K562 (cell line): ENCODE data around the gene PRSS1. TPM values are rescaled to one million over a fixed set of nuclear protein-coding genes. Genes with fewer than 3 reads are reported as not detected.

Experiments used
- ATAC-seq: fragments of 200-7000 bp; cut with Tn5 transposase; 3 replicates; pipeline ENCODE4 v1.9.1; 2020; ENCODE audit warnings: moderate library complexity
- BruUV-seq: library from RNA; stranded (reverse); fragments of 400-500 nt; replicated peaks from 2 replicates; lab custom pipeline; 2021; lab: Mats Ljungman, UMichigan
- CTCF ChIA-PET: fragments of 300-600 bp; formaldehyde crosslinking; extraction: SDS; loops from one replicate; lab custom pipeline; 2021; ENCODE audit warnings: low intra/inter-chr PET ratio; lab: Yijun Ruan, JAX
- POLR2A ChIA-PET: fragments of 300-600, 350-650 bp; sonication (Branson Sonifier 250); formaldehyde crosslinking; extraction: SDS; loops from one replicate; lab custom pipeline; 2021; ENCODE audit warnings: antibody characterized with exemption, inconsistent platforms; lab: Yijun Ruan, JAX
- DNase-seq, 4 experiments: peaks; one replicate each; pipeline versions ENCODE4 v3.0.0 to v3.0.0-alpha.2; 2011 to 2018; ENCODE audit warnings: low spot score in 3 of 4, mixed read lengths in 3 of 4; ENCODE audit errors: extremely low read depth in 1 of 4
- FAIRE-seq: peaks from 2 replicates; lab custom pipeline; 2011; peaks lifted over from hg19 to GRCh38; lab: Jason Lieb, UNC
- H2AFZ ChIP-seq: 2 replicates; pipeline ENCODE4 v1.6.0; 2011; ENCODE audit warnings: low read depth, low read length, control low read depth, inconsistent platforms
- H3K27ac ChIP-seq: fragments of 200-600 bp; 3 replicates; pipeline ENCODE4 v1.8.0; 2011; ENCODE audit warnings: low read depth, mild to moderate bottlenecking, control low read depth, inconsistent platforms, low read length, moderate library complexity, mixed read lengths; ENCODE audit errors: extremely low read depth
- H3K27me3 ChIP-seq, 2 experiments: fragments of 300-600 bp in 1 of 2; 2 replicates in 1 of 2; 3 replicates in 1 of 2; pipeline versions ENCODE4 v1.6.0 to v1.8.0; 2011; ENCODE audit warnings: inconsistent platforms in 2 of 2, low read length in 2 of 2, mild to moderate bottlenecking in 1 of 2, mixed read lengths in 1 of 2, moderate library complexity in 1 of 2; ENCODE audit not compliant: control insufficient read depth in 2 of 2, insufficient read depth in 2 of 2
- H3K36me3 ChIP-seq: fragments of 300-600 bp; 3 replicates; pipeline ENCODE4 v1.8.0; 2011; ENCODE audit warnings: mild to moderate bottlenecking, low read length, inconsistent platforms; ENCODE audit not compliant: control insufficient read depth, insufficient read depth
- H3K4me1 ChIP-seq, 2 experiments: fragments of 200-600 bp in 1 of 2; replicated peaks in 1 of 2; 2 replicates in 1 of 2; 3 replicates in 1 of 2; pipeline versions ENCODE4 v1.5.1 to v1.8.0; 2011; ENCODE audit warnings: inconsistent platforms in 2 of 2, low read length in 2 of 2, mild to moderate bottlenecking in 1 of 2, mixed read lengths in 1 of 2, moderate library complexity in 1 of 2; ENCODE audit not compliant: control insufficient read depth in 2 of 2, insufficient read depth in 2 of 2
- H3K4me2 ChIP-seq: 2 replicates; pipeline ENCODE4 v1.6.1; 2011; ENCODE audit warnings: low read length, control low read depth, inconsistent platforms, mixed read lengths; ENCODE audit not compliant: insufficient read depth
- H3K4me3 ChIP-seq: fragments of 200-600 bp; sonication (generic), shearing (Covaris generic); 2 replicates; pipeline ENCODE4 v1.5.1; 2016; ENCODE audit warnings: control low read depth, inconsistent platforms
- H3K79me2 ChIP-seq: fragments of 200-600 bp; 3 replicates; pipeline ENCODE4 v1.8.0; 2011; ENCODE audit warnings: low read length, inconsistent platforms; ENCODE audit not compliant: control insufficient read depth, insufficient read depth
- H3K9ac ChIP-seq, 2 experiments: 2 replicates each; pipeline versions ENCODE4 v1.6.0 to v1.6.1; 2011; ENCODE audit warnings: low read depth in 2 of 2, low read length in 2 of 2, control low read depth in 1 of 2, inconsistent platforms in 1 of 2, mild to moderate bottlenecking in 1 of 2, mixed read lengths in 1 of 2; ENCODE audit not compliant: insufficient read depth in 1 of 2
- H3K9me1 ChIP-seq: one replicate; pipeline ENCODE4 v1.6.0; 2011; ENCODE audit warnings: inconsistent platforms, mild to moderate bottlenecking, low read length, moderate library complexity; ENCODE audit not compliant: control insufficient read depth, insufficient read depth
- H3K9me3 ChIP-seq: replicated peaks from 2 replicates; pipeline ENCODE4 v1.5.1; 2011; ENCODE audit warnings: low read depth, low read length, inconsistent platforms; ENCODE audit not compliant: control insufficient read depth, insufficient read depth
- H4K20me1 ChIP-seq: replicated peaks from 2 replicates; pipeline ENCODE4 v1.6.1; 2011; ENCODE audit warnings: low read length, inconsistent platforms, mixed read lengths; ENCODE audit not compliant: control insufficient read depth, insufficient read depth
- WGBS: fragments of 100-300 bp; shearing (Covaris generic); methylation state at CpG from one replicate; pipeline ENCODE4 v1.1.6; 2016; ENCODE audit warnings: low coverage, mixed read lengths; ENCODE audit not compliant: insufficient coverage; ENCODE audit errors: missing lambda C conversion rate; 5-methylcytosine and 5-hydroxymethylcytosine counted together
- in situ Hi-C: fragments of 300-500 bp; cut with MboI; formaldehyde crosslinking; loops from 4 replicates; pipeline ENCODE4 v1.15.0; 2018; ENCODE audit warnings: inconsistent platforms, mixed read lengths
- intact Hi-C: fragments of 100-400 bp; cut with micrococcal nuclease; formaldehyde crosslinking; loops from 2 replicates; pipeline ENCODE4 v1.14.2; 2022
- polyA plus RNA-seq, 8 experiments: library from polyadenylated mRNA; depleted of rRNA in 4 of 8; stranded (reverse) in 5 of 8; unstranded in 3 of 8; fragments of >200 nt; fragmentation: Nextera tagmentation in 2 of 8; fragmentation: Illumina TruSeq in 1 of 8; extraction: Ambion mirVana in 2 of 8; extraction: Trizol in 1 of 8; gene quantifications; 2 replicates each; pipeline versions ENCODE4 v1.2.1 to v1.2.3, GENCODE V29; 2011 to 2014; ENCODE audit warnings: inconsistent platforms in 1 of 8, missing spikeins in 1 of 8
- total RNA-seq, 7 experiments: library from RNA; depleted of rRNA in 6 of 7; stranded (reverse); fragments of >200 nt in 6 of 7; fragmentation: Illumina TruSeq in 2 of 7; extraction: Trizol in 2 of 7; gene quantifications; 2 replicates each; pipeline versions ENCODE4 v1.2.1 to v1.2.3, GENCODE V29; 2011 to 2021; ENCODE audit warnings: low replicate concordance in 1 of 7
- TF ChIP-seq, protein P1 (sequence below): fragments of 450-650 bp; IDR thresholded peaks from 2 replicates; pipeline ENCODE4 v1.7.1; 2018; ENCODE audit warnings: mild to moderate bottlenecking, low read depth; ENCODE audit not compliant: partially characterized antibody
- TF ChIP-seq, protein P2 (sequence below), 2 experiments: fragments of 250-450 bp in 1 of 2; fragments of 450-650 bp in 1 of 2; sonication (Bioruptor Pico) in 1 of 2; IDR thresholded peaks; 2 replicates each; pipeline versions ENCODE4 v1.6.1 to v1.8.0; 2016 to 2021; ENCODE audit warnings: mild to moderate bottlenecking in 2 of 2, moderate library complexity in 2 of 2, missing compliant biosample characterization in 1 of 2, missing genetic modification characterization in 1 of 2

The PRSS1 gene
- total and polyA plus RNA-seq, 9 of the 15 experiments (the other 6 are each of a cell fraction or from before 2014, with no cell fraction given): 0.07 to 6.6 (median 0.20) TPM; not detected in 6

DNA sequence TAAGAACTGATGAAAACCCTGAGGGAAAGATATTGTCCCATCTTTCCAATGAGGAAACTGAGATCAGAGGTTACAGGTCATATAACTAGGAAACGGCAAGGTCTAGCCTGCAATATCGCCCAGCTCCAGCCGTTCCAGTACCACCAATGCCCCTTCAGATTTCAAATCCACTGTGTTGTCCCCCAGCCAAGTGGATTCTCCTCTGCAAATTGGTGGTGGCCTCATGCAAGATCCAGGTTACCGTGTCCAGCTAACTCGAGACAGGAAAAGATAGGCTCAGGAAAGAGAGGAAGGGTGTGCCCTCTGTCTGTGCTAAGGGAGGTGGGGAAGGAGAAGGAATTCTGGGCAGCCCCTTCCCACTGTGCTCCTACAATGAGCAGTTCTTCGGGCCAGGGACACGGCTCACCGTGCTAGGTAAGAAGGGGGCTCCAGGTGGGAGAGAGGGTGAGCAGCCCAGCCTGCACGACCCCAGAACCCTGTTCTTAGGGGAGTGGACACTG lies 46.8 kb downstream of the PRSS1 start:
- no peaks in the 10 kb centered on the region for H3K79me2 ChIP-seq
- WGBS: 20% methylated on average over 9 of the region's 9 CpGs
- no peaks in the 10 kb centered on the region for H3K9me3 ChIP-seq
- TF ChIP-seq, protein P1, sequence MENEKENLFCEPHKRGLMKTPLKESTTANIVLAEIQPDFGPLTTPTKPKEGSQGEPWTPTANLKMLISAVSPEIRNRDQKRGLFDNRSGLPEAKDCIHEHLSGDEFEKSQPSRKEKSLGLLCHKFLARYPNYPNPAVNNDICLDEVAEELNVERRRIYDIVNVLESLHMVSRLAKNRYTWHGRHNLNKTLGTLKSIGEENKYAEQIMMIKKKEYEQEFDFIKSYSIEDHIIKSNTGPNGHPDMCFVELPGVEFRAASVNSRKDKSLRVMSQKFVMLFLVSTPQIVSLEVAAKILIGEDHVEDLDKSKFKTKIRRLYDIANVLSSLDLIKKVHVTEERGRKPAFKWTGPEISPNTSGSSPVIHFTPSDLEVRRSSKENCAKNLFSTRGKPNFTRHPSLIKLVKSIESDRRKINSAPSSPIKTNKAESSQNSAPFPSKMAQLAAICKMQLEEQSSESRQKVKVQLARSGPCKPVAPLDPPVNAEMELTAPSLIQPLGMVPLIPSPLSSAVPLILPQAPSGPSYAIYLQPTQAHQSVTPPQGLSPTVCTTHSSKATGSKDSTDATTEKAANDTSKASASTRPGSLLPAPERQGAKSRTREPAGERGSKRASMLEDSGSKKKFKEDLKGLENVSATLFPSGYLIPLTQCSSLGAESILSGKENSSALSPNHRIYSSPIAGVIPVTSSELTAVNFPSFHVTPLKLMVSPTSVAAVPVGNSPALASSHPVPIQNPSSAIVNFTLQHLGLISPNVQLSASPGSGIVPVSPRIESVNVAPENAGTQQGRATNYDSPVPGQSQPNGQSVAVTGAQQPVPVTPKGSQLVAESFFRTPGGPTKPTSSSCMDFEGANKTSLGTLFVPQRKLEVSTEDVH: no peak
- TF ChIP-seq, protein P2, sequence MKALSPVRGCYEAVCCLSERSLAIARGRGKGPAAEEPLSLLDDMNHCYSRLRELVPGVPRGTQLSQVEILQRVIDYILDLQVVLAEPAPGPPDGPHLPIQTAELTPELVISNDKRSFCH (CRISPR knock-in tag; IDR thresholded peaks at IDR 0.05): no peak
- TF ChIP-seq, protein P2 (tag; IDR thresholded peaks at IDR 0.05): 0 out of 2 replicates have a peak, but pooled peaks have one; percentile 2
- no peak overlapping the region for H2AFZ ChIP-seq
- no peak overlapping the region for H3K4me3 ChIP-seq
- no peak overlapping the region for H3K4me2 ChIP-seq
- BruUV-seq: no TSS peak
- in situ Hi-C loops (loop anchor here (25.0 kb wide), 1 partner anchor 159 kb away; no protein-coding TSS in a partner anchor), intact Hi-C loops (no loop called here)
- H3K4me1 ChIP-seq: peaks cover 0 to 10% of the 10 kb centered on the region in 2 experiments; a peak in 2 of 5 replicates
- no peaks in the 10 kb centered on the region for H3K36me3 ChIP-seq
- H3K9ac ChIP-seq: no peak overlapping the region
- H4K20me1 ChIP-seq: no peaks in the 10 kb centered on the region
- peaks cover 9 to 43% of the 10 kb centered on the region in 2 experiments for H3K27me3 ChIP-seq
- ChIA-PET CTCF (no interaction called here), POLR2A (no interaction called here)
- no peaks in the 10 kb centered on the region for H3K9me1 ChIP-seq
- ATAC-seq (no peak), FAIRE-seq (no peak), DNase-seq (no peak)
- no peak overlapping the region for H3K27ac ChIP-seq
